HUDEP-2 (cell line): ENCODE measurements around the gene KIF25.

Experiments
- DNase-seq, 76 experiments: peaks; one replicate each; lab custom pipeline; 2025; ENCODE audit not compliant: unreplicated experiment in 76 of 76; lab: John Stamatoyannopoulos, UW

Gene KIF25

DNA sequence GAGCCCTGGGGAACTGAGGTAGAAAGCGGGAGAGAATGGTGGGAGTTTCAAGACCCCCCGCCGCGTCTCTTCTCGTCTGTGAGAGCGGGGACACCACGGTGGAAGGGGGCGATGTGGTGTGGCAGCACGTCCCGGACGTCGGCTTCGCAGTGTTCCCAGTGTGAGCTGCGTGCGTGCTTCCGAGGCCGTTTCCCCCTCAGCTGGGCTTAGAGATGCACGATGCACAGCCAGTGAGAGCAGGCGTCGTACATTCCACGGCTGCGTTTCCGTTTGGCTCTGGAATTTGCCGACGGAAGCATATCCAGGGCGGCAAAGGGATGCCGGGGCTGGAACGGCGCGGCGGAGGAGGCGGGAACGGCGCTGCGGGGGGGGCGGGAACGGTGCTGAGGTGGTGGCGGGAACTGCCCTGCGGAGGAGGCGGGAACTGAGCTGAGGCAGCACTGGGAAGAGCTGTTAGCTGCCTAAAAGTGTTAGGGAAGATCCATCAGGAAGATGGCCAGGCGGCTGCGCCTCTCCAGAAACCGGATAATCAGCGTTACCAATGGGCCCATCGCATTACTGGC is 37.7 kb downstream of the KIF25 start:
- DNase-seq: no peak

DNA sequence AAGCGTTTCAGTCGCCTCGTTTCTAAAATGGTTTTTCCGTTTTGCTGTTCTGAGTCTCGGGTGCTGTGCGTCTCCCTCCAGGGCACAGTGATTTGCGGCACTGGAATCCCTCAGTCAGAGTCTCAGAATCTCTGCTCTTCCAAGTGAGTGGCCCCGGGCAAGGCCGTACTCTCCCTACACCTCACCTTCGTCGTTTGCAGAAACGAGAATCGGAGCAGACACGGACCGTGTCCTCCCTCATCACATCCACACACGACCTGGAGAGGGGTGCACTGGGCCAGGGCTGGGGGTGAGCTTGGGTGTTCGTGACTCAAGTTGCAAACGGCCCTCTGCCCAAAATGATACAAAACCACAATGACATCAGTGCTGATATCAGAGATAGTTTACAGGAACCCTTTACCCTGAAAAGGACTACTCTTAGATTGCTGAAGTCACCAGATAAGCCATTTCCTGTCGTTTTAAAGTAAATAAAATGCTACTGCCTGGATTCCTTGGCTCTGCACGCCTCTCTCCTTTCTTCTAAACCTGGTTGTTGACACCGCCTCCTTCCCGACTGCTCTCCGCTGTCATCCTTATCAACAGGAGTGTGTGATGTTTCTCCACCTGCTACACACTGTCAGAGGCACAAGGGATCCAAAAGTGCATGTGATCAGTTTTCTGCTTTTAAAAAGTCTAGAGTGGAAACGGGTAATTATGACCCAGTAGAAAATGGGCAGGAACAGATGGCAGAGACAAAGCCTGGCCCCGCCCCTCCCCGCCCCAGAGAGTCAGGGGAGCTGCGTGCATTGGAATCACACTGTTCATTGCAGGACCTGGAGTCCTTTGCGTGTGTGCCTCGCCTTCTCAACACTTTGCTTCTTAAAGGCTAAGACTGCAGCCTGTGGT is 38.4 kb downstream of the KIF25 start:
- DNase-seq: peak in 30 of 76 experiments; percentile 6 to 58 (median 22)

DNA sequence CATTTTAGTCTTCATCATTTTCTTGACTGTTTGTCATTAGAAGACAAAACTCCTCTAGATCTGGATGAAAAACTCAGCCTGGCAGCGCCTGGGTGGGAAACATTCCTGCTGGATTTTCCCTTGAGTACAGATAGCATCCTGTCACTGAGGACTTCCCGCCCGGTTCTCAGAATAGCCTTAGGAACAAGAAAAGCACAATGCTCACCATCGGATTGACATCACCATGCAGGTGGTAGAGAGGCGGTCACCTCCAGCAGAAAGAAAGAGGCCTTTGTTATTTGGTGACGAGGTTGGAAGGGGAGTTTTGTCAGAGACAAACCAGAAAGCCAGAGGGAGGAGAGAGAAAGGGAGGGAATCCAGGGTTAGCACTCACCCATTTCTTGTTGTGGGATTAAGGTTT is 39.8 kb downstream of the KIF25 start:
- DNase-seq: no peak

DNA sequence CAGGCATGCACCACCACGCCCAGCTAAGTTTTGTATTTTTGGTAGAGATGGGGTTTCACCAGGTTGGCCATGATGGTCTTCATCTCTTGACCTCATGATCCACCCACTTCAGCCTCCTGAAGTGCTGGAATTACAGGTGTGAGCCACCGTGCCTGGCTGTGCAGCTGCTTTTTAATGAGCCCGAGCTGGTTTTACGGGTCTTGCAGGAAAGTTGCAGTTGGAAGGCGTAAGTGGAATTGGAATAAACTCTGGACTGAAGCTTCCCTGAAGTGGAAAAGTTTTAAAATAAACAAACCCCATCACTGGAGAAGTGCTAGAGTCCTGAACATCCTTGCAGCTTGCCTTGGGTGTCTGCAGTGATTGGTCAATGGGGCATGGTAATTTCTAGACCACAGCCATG is 40.4 kb downstream of the KIF25 start:
- no peak for DNase-seq

DNA sequence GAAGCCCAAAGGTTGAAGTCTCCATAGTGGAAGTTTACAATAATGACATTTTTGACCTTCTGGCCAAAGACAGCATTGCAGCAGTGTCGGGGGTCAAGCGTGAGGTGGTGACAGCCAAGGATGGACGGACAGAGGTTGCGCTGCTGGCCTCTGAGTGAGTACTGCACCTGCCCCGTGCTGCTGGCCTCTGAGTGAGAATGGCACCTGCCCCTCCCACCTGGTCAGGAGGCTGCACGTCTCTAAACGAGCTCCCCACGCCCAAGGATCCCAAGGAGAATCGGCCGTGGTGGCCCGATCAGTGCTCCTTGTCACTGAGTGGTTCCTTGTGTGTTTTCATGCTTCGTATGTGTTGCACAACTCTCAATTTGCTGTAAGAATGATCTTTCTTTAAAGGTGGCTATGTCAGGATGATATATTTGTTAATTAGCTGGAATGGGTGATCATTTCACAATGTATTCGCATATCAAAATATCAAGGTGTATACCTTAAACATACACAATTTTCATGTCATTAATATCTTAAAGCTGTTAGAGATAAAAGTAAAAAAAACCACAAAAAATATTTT is 41.2 kb downstream of the KIF25 start:
- no peak for DNase-seq

DNA sequence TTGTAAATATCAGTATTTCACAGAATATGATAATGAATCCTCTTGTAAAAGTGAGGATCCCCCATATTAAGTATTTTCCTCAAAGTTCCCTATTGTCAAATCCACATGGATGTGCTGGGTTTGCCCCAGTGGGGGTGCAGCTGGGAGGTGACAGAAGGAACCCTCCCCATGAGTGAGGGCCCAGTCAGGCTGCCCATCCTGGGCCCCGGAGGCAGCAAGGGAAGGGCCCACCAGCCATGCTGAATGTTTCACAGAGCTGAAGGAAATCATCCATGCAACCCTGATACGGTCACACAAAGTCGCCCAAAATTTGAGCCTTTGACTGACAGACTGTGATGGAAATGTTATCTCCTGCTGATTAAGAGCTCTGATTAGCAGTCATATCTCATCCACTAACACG is 41.8 kb downstream of the KIF25 start:
- DNase-seq: no peak

- no peak for DNase-seq
Observed at GRCh38 chr6:168039849-168040248, 42.4 kb downstream of the KIF25 start.

DNA sequence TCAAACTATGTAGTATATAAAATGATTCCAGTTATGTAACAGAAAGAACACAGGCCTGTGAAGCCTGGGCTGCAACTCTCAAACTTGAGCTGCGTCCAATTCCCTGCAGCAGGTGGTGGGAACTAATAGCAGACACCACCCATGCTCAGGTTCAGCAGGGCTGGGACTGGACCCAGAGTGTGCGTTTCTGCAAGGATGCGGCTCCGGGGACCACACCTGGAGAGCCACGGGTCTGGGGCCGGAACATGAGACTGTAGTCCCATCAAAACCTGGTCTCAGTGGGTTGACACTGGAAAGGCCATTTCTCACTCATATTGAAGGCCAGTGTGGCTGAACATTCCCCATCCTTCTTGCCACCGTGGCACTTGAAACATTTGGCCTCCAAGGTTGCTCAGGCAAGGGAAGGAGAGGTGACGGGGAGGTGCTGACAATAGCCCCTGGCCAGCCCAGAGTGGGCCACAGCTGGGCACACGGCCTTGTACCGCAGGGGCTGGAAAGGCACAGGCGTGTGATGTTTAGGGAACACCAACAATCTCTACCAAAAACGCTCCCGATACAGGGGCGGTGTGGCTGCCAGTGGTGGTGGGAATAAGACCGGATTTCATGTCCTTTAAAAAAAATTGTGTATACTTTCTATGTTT is 43.5 kb downstream of the KIF25 start:
- no peak for DNase-seq

GRCh38 chr6:168041928-168042327 is 44.5 kb downstream of the KIF25 start:
- DNase-seq: no peak

GRCh38 chr6:168042426-168043192 is 45.1 kb downstream of the KIF25 start:
- no peak for DNase-seq

- DNase-seq: no peak
Observed at GRCh38 chr6:168043193-168043847, 45.8 kb downstream of the KIF25 start.

DNA sequence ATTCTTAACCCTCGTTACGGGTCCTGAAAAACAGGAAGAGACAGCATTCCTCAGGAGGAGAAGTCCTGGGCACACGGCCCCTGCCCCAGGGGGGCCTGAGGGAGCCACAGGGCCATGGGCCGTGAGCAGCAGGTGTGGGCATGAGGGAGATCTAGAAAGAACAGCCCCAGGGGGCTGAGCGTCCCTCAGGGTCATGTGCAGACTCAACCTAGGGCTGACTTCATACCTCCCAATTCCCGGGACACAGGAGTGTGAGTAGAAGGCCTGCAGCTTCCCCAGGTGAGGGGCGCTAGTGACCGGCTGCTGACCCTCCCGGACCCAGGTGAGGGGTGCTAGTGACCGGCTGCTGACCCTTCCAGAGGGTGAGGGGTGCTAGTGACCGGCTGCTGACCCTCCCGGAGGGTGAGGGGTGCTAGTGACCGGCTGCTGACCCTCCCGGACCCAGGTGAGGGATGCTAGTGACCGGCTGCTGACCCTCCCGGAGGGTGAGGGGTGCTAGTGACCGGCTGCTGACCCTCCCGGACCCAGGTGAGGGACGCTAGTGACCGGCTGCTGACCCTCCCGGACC is 46.5 kb downstream of the KIF25 start:
- no peak for DNase-seq

DNA sequence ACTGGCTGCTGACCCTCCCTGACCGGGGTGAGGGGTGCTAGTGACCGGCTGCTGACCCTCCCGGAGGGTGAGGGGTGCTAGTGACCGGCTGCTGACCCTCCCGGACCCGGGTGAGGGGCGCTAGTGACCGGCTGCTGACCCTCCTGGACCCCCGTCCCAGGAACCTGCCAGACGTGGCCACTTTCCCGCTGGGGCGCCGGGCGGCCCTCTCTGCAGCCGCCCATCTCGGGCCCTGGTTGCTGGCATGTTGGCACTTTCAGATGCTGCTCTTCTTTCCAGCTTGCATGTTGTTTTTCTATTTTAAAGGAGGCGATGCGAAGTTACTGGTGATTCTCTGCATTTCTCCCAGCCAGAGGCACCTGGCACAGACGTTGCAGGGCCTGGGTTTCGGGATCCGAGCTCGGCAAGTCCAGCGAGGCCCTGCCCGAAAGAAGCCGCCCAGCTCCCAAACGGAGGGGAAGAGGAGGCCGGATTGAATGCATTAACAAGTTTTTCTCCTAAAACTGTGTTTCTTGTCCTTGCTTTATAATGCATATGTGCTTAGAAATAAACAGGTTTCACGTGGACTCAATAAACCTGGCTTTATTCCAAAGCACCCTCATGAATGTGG is 47.2 kb downstream of the KIF25 start:
- no peak for DNase-seq

- peak in 2 of 76 experiments; percentile 6 to 8 for DNase-seq
Observed at GRCh38 chr6:168045141-168045691, 47.7 kb downstream of the KIF25 start.

- DNase-seq: no peak
Observed at GRCh38 chr6:168045706-168046620, 48.5 kb downstream of the KIF25 start.

- DNase-seq: no peak
Observed at GRCh38 chr6:168046696-168047095, 49.2 kb downstream of the KIF25 start.

- no peak for DNase-seq
Observed at GRCh38 chr6:168047841-168048723, 50.6 kb downstream of the KIF25 start.
